K562 (cell line): ENCODE data around the gene TMEM144.

Source experiments
- CREM ChIP-seq: IDR thresholded peaks from 2 replicates; pipeline ENCODE4 v1.6.1; 2014; ENCODE audit warnings: antibody characterized with exemption, low read depth
- CTCF ChIP-seq, 3 experiments: IDR thresholded peaks in 2 of 3; conservative IDR thresholded peaks in 1 of 3; 2 replicates each; pipeline ENCODE4 v1.5.1; 2011 to 2012; ENCODE audit warnings: low read length in 3 of 3, mild to moderate bottlenecking in 3 of 3, control low read depth in 2 of 3, improper control_type of control experiment in 1 of 3, inconsistent platforms in 1 of 3, low read depth in 1 of 3, mixed read lengths in 1 of 3, moderate library complexity in 1 of 3; ENCODE audit not compliant: insufficient read depth in 2 of 3
- EZH2 ChIP-seq: IDR thresholded peaks from 2 replicates; pipeline ENCODE4 v1.6.1; 2012; ENCODE audit warnings: low read depth, mild to moderate bottlenecking, inconsistent platforms, low read length, borderline replicate concordance
- MAX ChIP-seq: sonication (generic); formaldehyde crosslinking; IDR thresholded peaks from 2 replicates; pipeline ENCODE4 v1.9.0; 2022; ENCODE audit warnings: mild to moderate bottlenecking, missing genetic modification reagents
- MCM5 ChIP-seq: fragments of 450-650 bp; IDR thresholded peaks from 2 replicates; pipeline ENCODE4 v1.6.1; 2016; ENCODE audit warnings: low read depth
- NKRF ChIP-seq: fragments of 450-650 bp; IDR thresholded peaks from 2 replicates; pipeline ENCODE4 v1.6.1; 2016; ENCODE audit warnings: borderline replicate concordance
- PML ChIP-seq: IDR thresholded peaks from 2 replicates; pipeline ENCODE4 v1.6.1; 2012; ENCODE audit warnings: low read length, inconsistent platforms
- POLR2A ChIP-seq: fragments of 450-650 bp; conservative IDR thresholded peaks from 2 replicates; pipeline ENCODE4 v1.6.1; 2016
- TAF1 ChIP-seq: IDR thresholded peaks from 2 replicates; pipeline ENCODE4 v1.6.1; 2011; ENCODE audit warnings: mild to moderate bottlenecking, low read length, moderate library complexity; ENCODE audit not compliant: insufficient read depth, control insufficient read depth, severe bottlenecking; ENCODE audit errors: extremely low read depth
- UBTF ChIP-seq, 2 experiments: IDR thresholded peaks; 2 replicates each; pipeline ENCODE4 v1.6.1; 2012; ENCODE audit warnings: improper control_type of control experiment in 2 of 2, low read depth in 2 of 2, low read length in 2 of 2, borderline replicate concordance in 1 of 2
- YY1 ChIP-seq, 3 experiments: IDR thresholded peaks; 2 replicates each; pipeline ENCODE4 v1.6.1; 2011; ENCODE audit warnings: low read length in 2 of 3, mild to moderate bottlenecking in 2 of 3, moderate library complexity in 2 of 3, borderline replicate concordance in 1 of 3, control low read depth in 1 of 3, low read depth in 1 of 3; ENCODE audit not compliant: insufficient read depth in 3 of 3, insufficient replicate concordance in 2 of 3, control insufficient read depth in 1 of 3, insufficient read length in 1 of 3; ENCODE audit errors: extremely low read depth in 1 of 3

- TF ChIP-seq EZH2 (no peak), YY1 (IDR thresholded peaks at IDR 0.05; ENCODE audit: borderline replicate concordance in 1 of 3, control insufficient read depth in 1 of 3, extremely low read depth in 1 of 3, insufficient read depth in 3 of 3, insufficient read length in 1 of 3, insufficient replicate concordance in 2 of 3, low read depth in 1 of 3, low read length in 2 of 3) (no peak), UBTF (IDR thresholded peaks at IDR 0.05; ENCODE audit: borderline replicate concordance in 1 of 2, low read depth in 2 of 2, low read length in 2 of 2) (no peak), PML (no peak), MAX (CRISPR knock-in tag) (no peak), NKRF (no peak), CREM (no peak), TAF1 (no peak), CTCF (IDR thresholded peaks at IDR 0.05 in 2 of 3, conservative IDR thresholded peaks at IDR 0.05 in 1 of 3; ENCODE audit: insufficient read depth in 2 of 3, low read depth in 1 of 3, low read length in 3 of 3) (no peak), POLR2A (no peak), MCM5 (no peak)
These were observed 84.8 kb downstream of the TMEM144 start for GRCh38 chr4:158295053-158295452.
